DOHH2 (cell line): ENCODE results near the gene DXO.

Experiments
- H3F3A ChIP-seq: fragments of 200-600 bp; sonication (generic), shearing (Covaris generic); 2 replicates; pipeline ENCODE4 v1.6.0; 2016; ENCODE audit warnings: antibody characterized with exemption, mild to moderate bottlenecking; ENCODE audit not compliant: control insufficient read depth, insufficient read depth
- H3K27ac ChIP-seq: fragments of 200-600 bp; sonication (generic); 2 replicates; pipeline ENCODE4 v1.5.1; 2014; ENCODE audit warnings: low read depth, mild to moderate bottlenecking, low read length, moderate library complexity
- H3K27me3 ChIP-seq: fragments of 200-600 bp; sonication (generic); 2 replicates; pipeline ENCODE4 v1.6.1; 2014; ENCODE audit warnings: mild to moderate bottlenecking, low read length, mixed read lengths; ENCODE audit not compliant: control insufficient read depth
- H3K36me3 ChIP-seq: fragments of 200-600 bp; sonication (generic); 2 replicates; pipeline ENCODE4 v1.6.1; 2014; ENCODE audit warnings: mild to moderate bottlenecking, low read length, moderate library complexity, mixed read lengths; ENCODE audit not compliant: control insufficient read depth
- H3K4me1 ChIP-seq: fragments of 200-600 bp; sonication (generic); 2 replicates; pipeline ENCODE4 v1.6.1; 2014; ENCODE audit warnings: mild to moderate bottlenecking, low read length, mixed read lengths; ENCODE audit not compliant: control insufficient read depth
- H3K4me2 ChIP-seq: fragments of 200-600 bp; sonication (generic); 2 replicates; pipeline ENCODE4 v1.6.0; 2014; ENCODE audit warnings: mild to moderate bottlenecking, low read length, moderate library complexity
- H3K4me3 ChIP-seq: fragments of 200-600 bp; sonication (generic); 2 replicates; pipeline ENCODE4 v1.5.1; 2014; ENCODE audit warnings: mild to moderate bottlenecking, low read length, mixed read lengths
- H3K79me2 ChIP-seq: fragments of 200-600 bp; sonication (generic); 2 replicates; pipeline ENCODE4 v1.6.1; 2014; ENCODE audit warnings: mild to moderate bottlenecking, low read length, mixed read lengths; ENCODE audit not compliant: control insufficient read depth
- H3K9me2 ChIP-seq: fragments of 200-600 bp; sonication (generic); replicated peaks from 2 replicates; pipeline ENCODE4 v1.6.1; 2014; ENCODE audit warnings: mild to moderate bottlenecking, low read length, mixed read lengths; ENCODE audit not compliant: control insufficient read depth
- H3K9me3 ChIP-seq: fragments of 200-600 bp; sonication (generic); 2 replicates; pipeline ENCODE4 v1.6.1; 2014; ENCODE audit warnings: antibody characterized with exemption, low read length, mixed read lengths; ENCODE audit not compliant: control insufficient read depth, insufficient read depth
- H4K20me1 ChIP-seq: fragments of 200-600 bp; sonication (generic); 2 replicates; pipeline ENCODE4 v1.6.0; 2014; ENCODE audit warnings: low read depth, mild to moderate bottlenecking, antibody characterized with exemption, low read length, moderate library complexity; ENCODE audit not compliant: control insufficient read depth, insufficient read depth
- CTCF ChIP-seq: fragments of 200-600 bp; sonication (generic); IDR thresholded peaks from one replicate; pipeline ENCODE4 v1.5.1; 2014; ENCODE audit warnings: antibody characterized with exemption, mild to moderate bottlenecking, low read depth, low read length; ENCODE audit not compliant: poor library complexity, severe bottlenecking
- EZH2phosphoT487 ChIP-seq: fragments of 200-600 bp; sonication (generic); IDR thresholded peaks from 2 replicates; pipeline ENCODE4 v1.6.1; 2017; ENCODE audit warnings: borderline replicate concordance, mild to moderate bottlenecking, antibody characterized with exemption, low read length, moderate library complexity, mixed read lengths

DXO gene

GRCh38 chr6:31922942-31923341 lies 49.0 kb downstream of the DXO start:
- Histone ChIP-seq H3K79me2 (no peaks in the 10 kb centered on the region), H3K36me3 (no peaks in the 10 kb centered on the region), H3K4me2 (no peak overlapping the region), H3K9me2 (no peaks in the 10 kb centered on the region), H3K27me3 (peaks cover 2% of the 10 kb centered on the region; the same call in 1 of the 2 replicates), H3K4me3 (no peak overlapping the region), H4K20me1 (no peaks in the 10 kb centered on the region), H3K27ac (no peak overlapping the region), H3K4me1 (no peaks in the 10 kb centered on the region), H3K9me3 (no peaks in the 10 kb centered on the region), H3F3A (no peaks in the 10 kb centered on the region)
- TF ChIP-seq EZH2phosphoT487, result no peak
- peak; percentile 36 for TF ChIP-seq CTCF

DNA sequence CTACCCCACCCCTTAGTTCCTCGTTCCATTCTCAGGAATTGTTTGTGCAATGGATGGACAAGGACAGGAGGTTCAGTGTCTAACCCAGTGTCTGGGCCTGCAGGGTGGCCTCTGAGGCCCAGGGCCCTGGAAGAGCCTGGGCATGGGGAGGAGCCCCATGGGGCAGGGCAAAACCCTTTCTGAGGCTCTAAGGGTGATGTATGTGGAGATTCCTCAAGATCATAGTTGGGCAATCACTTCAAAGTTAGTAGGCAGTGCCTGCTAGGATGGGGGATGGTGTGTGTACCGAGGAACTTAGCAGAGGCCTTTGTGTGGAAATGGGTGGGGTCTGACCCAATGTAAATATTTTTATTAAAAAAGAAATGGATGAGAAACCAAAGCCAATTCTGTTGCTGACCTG lies 51.1 kb downstream of the DXO start:
- H3K9me3 ChIP-seq, result no peaks in the 10 kb centered on the region
- no peak overlapping the region for H3K4me3 ChIP-seq
- H3K79me2 ChIP-seq, result no peaks in the 10 kb centered on the region
- no peak overlapping the region for H3K27ac ChIP-seq
- H3K4me1 ChIP-seq, result no peaks in the 10 kb centered on the region
- H3K27me3 ChIP-seq, result no peaks in the 10 kb centered on the region; the same call in 1 of the 2 replicates
- no peak overlapping the region for H3K4me2 ChIP-seq
- no peak for TF ChIP-seq EZH2phosphoT487
- no peak for TF ChIP-seq CTCF
- H3F3A ChIP-seq, result no peaks in the 10 kb centered on the region
- no peaks in the 10 kb centered on the region for H3K9me2 ChIP-seq
- no peaks in the 10 kb centered on the region for H4K20me1 ChIP-seq
- no peaks in the 10 kb centered on the region for H3K36me3 ChIP-seq
